Smooth muscle cell of trachea (primary cell): Measurements from ENCODE around the gene NCKAP5L. TPM values are rescaled to one million over a fixed set of nuclear protein-coding genes. Genes with fewer than 3 reads are reported as not detected.

Experiments used
- total RNA-seq: library from RNA; depleted of rRNA; stranded (reverse); fragments of >200 nt; gene quantifications from 2 replicates; pipeline ENCODE4 v1.2.1, GENCODE V29; 2014

The NCKAP5L gene
- total RNA-seq = 18.6 and 22.3 TPM in 2 replicates

DNA sequence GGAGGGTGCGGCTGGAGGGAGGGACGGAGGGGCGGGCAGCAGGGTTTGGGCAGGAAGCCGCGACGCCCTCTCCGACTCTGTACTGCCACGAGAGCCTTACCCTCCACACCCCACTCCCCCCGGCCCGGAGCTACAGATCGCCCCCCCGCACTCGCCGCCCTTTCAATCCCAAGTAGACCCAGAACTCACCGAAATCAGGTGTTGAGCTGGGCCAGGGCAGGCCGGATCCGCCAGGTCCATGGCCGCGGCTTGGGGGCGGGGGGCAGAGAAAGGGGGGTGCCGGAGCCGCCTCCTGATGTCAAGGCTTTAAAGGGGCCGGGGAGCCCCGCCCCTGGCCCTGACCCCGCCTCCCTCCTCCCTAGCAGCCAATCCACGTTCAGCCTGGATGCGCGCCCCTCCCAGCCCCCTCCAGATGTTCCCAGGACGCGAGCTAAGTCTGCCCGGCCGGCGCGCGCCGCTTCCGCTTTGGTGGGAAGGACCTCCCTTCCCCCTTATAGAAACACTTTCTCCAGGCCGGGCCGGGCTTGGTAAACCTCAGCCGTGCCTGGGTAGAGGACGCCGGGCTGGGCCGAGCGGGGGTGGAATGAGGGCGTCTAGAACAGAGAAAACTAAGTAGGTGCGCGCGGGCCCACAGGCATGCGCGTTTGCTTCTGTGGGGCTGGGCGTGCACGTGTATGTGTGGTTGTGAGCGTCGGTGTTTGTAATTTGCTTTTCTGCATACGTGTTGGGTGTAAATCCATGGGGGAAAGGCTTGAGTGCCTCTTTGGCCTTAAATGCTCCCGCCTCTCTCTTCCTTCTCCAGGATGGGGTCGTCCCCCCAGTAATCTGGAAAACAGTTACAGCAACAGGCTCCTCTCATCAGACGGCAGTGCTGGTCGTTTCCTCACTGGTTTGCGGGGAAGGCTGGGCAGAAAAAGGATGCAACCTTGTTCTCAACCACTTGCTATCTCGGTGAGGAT lies at the start of gene NCKAP5L:
NCKAP5L (minus strand) TSS at position 281 of the 959 bp plus-strand sequence. CDS start 24,369 bp downstream, outside the sequence.

GRCh38 chr12:49842519-49843352 lies 14.5 kb upstream of the NCKAP5L start, which contains the start of gene BCDIN3D:
Gene BCDIN3D (minus strand): TSS chr12:49843106. CDS start chr12:49843087, 19 bp downstream.

Other genes with a start within 250 kb of the NCKAP5L start
- 0.29 and 0.99 TPM in 2 replicates for gene FAM186B, start 222.8 kb downstream of the NCKAP5L start, total RNA-seq
- 12.6 and 17.0 TPM in 2 replicates for gene PRPF40B, start 204.9 kb downstream of the NCKAP5L start, total RNA-seq
- 22.5 and 29.3 TPM in 2 replicates for gene FMNL3, start 121.0 kb downstream of the NCKAP5L start, total RNA-seq
- gene TMBIM6, start 86.9 kb downstream of the NCKAP5L start, total RNA-seq = 453 and 812 TPM in 2 replicates
- gene BCDIN3D, start 14.7 kb upstream of the NCKAP5L start, total RNA-seq = 4.5 and 5.6 TPM in 2 replicates
- gene FAIM2, start 75.5 kb upstream of the NCKAP5L start, total RNA-seq = 2.6 and 8.4 TPM in 2 replicates
- not detected in 2 replicates for gene AQP2, start 122.3 kb upstream of the NCKAP5L start, total RNA-seq
- gene AQP5, start 133.5 kb upstream of the NCKAP5L start, total RNA-seq = not detected in 2 replicates
- not detected in 2 replicates for gene AQP6, start 144.5 kb upstream of the NCKAP5L start, total RNA-seq
- 26.0 and 146 TPM in 2 replicates for gene RACGAP1, start 197.1 kb upstream of the NCKAP5L start, total RNA-seq
- gene ASIC1, start 229.2 kb upstream of the NCKAP5L start, total RNA-seq = 1.5 and 4.6 TPM in 2 replicates